Smooth muscle cell (in vitro differentiated cells): ENCODE measurements around the gene C5orf47. TPM values are rescaled to one million over a fixed set of nuclear protein-coding genes. Genes with fewer than 3 reads are reported as not detected.

Experiments used
- DNase-seq: peaks from one replicate; lab custom pipeline; 2025; ENCODE audit not compliant: unreplicated experiment; lab: John Stamatoyannopoulos, UW
- H2AFZ ChIP-seq: fragments of 200-600 bp; sonication (generic); 2 replicates; pipeline ENCODE4 v1.6.0; 2016; ENCODE audit warnings: antibody characterized with exemption, low read depth, mild to moderate bottlenecking
- H3F3A ChIP-seq: fragments of 200-600 bp; sonication (generic); 2 replicates; pipeline ENCODE4 v1.6.0; 2017; ENCODE audit warnings: antibody characterized with exemption, low read depth
- H3K27ac ChIP-seq: fragments of 200-600 bp; sonication (generic); 2 replicates; pipeline ENCODE4 v1.5.1; 2016; ENCODE audit warnings: low read depth, mild to moderate bottlenecking
- H3K27me3 ChIP-seq: fragments of 200-600 bp; sonication (generic); 2 replicates; pipeline ENCODE4 v1.6.1; 2016; ENCODE audit warnings: low read depth, mild to moderate bottlenecking
- H3K36me3 ChIP-seq: fragments of 200-600 bp; sonication (generic); 2 replicates; pipeline ENCODE4 v1.5.1; 2016; ENCODE audit warnings: low read depth
- H3K4me1 ChIP-seq: fragments of 200-600 bp; sonication (generic); 2 replicates; pipeline ENCODE4 v1.5.1; 2016; ENCODE audit warnings: low read depth
- H3K4me2 ChIP-seq: fragments of 200-600 bp; sonication (generic); 2 replicates; pipeline ENCODE4 v1.6.0; 2016; ENCODE audit warnings: mild to moderate bottlenecking
- H3K4me3 ChIP-seq: fragments of 200-600 bp; sonication (generic); 2 replicates; pipeline ENCODE4 v1.5.1; 2016; ENCODE audit warnings: mild to moderate bottlenecking
- H3K79me2 ChIP-seq: fragments of 200-600 bp; sonication (generic); 2 replicates; pipeline ENCODE4 v1.6.0; 2016; ENCODE audit warnings: low read depth, mild to moderate bottlenecking
- H3K9ac ChIP-seq: fragments of 200-600 bp; sonication (generic); 2 replicates; pipeline ENCODE4 v1.6.0; 2016; ENCODE audit warnings: low read depth
- H3K9me3 ChIP-seq: fragments of 200-600 bp; sonication (generic); replicated peaks from 2 replicates; pipeline ENCODE4 v1.5.1; 2016; ENCODE audit warnings: low read depth
- H4K20me1 ChIP-seq: fragments of 200-600 bp; sonication (generic); 2 replicates; pipeline ENCODE4 v1.6.0; 2016; ENCODE audit warnings: low read depth
- WGBS: methylation state at CpG from one replicate; pipeline ENCODE4 v1.1.7; 2016; ENCODE audit warnings: low lambda C conversion rate; 5-methylcytosine and 5-hydroxymethylcytosine counted together
- polyA plus RNA-seq: library from polyadenylated mRNA; unstranded; fragments of >200 nt; fragmentation: Nextera tagmentation; extraction: Ambion mirVana; gene quantifications from 2 replicates; pipeline ENCODE4 v1.2.1, GENCODE V29; 2016
- total RNA-seq: library from RNA; depleted of rRNA; stranded (reverse); fragments of >200 nt; gene quantifications from 2 replicates; pipeline ENCODE4 v1.2.3, GENCODE V29; 2014
- TF ChIP-seq, protein P1 (sequence below): fragments of 200-600 bp; sonication (generic); IDR thresholded peaks from 2 replicates; pipeline ENCODE4 v1.5.1; 2017; ENCODE audit warnings: borderline replicate concordance, mild to moderate bottlenecking, antibody characterized with exemption; ENCODE audit not compliant: insufficient read depth, poor library complexity, severe bottlenecking

Gene C5orf47
- total and polyA plus RNA-seq, 2 experiments from 2014 or later: not detected

- H3K4me3 ChIP-seq: peak overlapping the region; percentile 54
- DNase-seq: no peak
Observed at GRCh38 chr5:173972607-173972924, 16.4 kb upstream of the C5orf47 start.

GRCh38 chr5:173972925-173973615 lies 15.9 kb upstream of the C5orf47 start:
- Histone ChIP-seq H3K9ac (no peak overlapping the region), H3K4me2 (peak overlapping the region; percentile 95), H3F3A (peaks cover 4% of the 10 kb centered on the region), H3K36me3 (no peaks in the 10 kb centered on the region), H3K79me2 (no peaks in the 10 kb centered on the region), H3K4me1 (peaks cover 14% of the 10 kb centered on the region), H3K4me3 (peak overlapping the region; percentile 54), H3K9me3 (no peaks in the 10 kb centered on the region), H2AFZ (peak overlapping the region; percentile 93), H3K27me3 (no peaks in the 10 kb centered on the region), H3K27ac (no peak overlapping the region), H4K20me1 (no peaks in the 10 kb centered on the region)
- TF ChIP-seq, protein P1, sequence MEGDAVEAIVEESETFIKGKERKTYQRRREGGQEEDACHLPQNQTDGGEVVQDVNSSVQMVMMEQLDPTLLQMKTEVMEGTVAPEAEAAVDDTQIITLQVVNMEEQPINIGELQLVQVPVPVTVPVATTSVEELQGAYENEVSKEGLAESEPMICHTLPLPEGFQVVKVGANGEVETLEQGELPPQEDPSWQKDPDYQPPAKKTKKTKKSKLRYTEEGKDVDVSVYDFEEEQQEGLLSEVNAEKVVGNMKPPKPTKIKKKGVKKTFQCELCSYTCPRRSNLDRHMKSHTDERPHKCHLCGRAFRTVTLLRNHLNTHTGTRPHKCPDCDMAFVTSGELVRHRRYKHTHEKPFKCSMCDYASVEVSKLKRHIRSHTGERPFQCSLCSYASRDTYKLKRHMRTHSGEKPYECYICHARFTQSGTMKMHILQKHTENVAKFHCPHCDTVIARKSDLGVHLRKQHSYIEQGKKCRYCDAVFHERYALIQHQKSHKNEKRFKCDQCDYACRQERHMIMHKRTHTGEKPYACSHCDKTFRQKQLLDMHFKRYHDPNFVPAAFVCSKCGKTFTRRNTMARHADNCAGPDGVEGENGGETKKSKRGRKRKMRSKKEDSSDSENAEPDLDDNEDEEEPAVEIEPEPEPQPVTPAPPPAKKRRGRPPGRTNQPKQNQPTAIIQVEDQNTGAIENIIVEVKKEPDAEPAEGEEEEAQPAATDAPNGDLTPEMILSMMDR: peak; percentile 87
- WGBS: 13% methylated on average over 30 of the region's 30 CpGs
- peak; percentile 42 for DNase-seq

More at GRCh38 chr5:173972607-173972924, 16.4 kb upstream of the C5orf47 start:
- H3K4me2 ChIP-seq: peak overlapping the region; percentile 95
- 72% methylated on average over 6 of the region's 6 CpGs for WGBS
- peaks cover 19% of the 10 kb centered on the region for H3K4me1 ChIP-seq
- H2AFZ ChIP-seq: peak overlapping the region; percentile 93
- TF ChIP-seq, protein P1: no peak
- H3K9ac ChIP-seq: no peak overlapping the region
- H3K36me3 ChIP-seq: no peaks in the 10 kb centered on the region
- no peaks in the 10 kb centered on the region for H3K79me2 ChIP-seq
- no peak overlapping the region for H3K27ac ChIP-seq
- H3K27me3 ChIP-seq: no peaks in the 10 kb centered on the region
- no peaks in the 10 kb centered on the region for H3K9me3 ChIP-seq
- H4K20me1 ChIP-seq: no peaks in the 10 kb centered on the region
- peaks cover 4% of the 10 kb centered on the region for H3F3A ChIP-seq

GRCh38 chr5:173973616-173973969 lies 15.4 kb upstream of the C5orf47 start:
- H3K9ac ChIP-seq: no peak overlapping the region

More at GRCh38 chr5:173973616-173973969, 15.4 kb upstream of the C5orf47 start:
- Histone ChIP-seq H4K20me1 (no peaks in the 10 kb centered on the region), H3K4me1 (peaks cover 9% of the 10 kb centered on the region), H3K36me3 (no peaks in the 10 kb centered on the region), H3K79me2 (no peaks in the 10 kb centered on the region), H3K9me3 (no peaks in the 10 kb centered on the region), H3K27me3 (no peaks in the 10 kb centered on the region), H3K4me3 (peak overlapping the region; percentile 54), H3K4me2 (peak overlapping the region; percentile 95), H3K27ac (no peak overlapping the region), H3F3A (peaks cover under 1% of the 10 kb centered on the region), H2AFZ (peak overlapping the region; percentile 93)
- TF ChIP-seq, protein P1: no peak
- 30% methylated on average over 13 of the region's 13 CpGs for WGBS
- DNase-seq: no peak
